ENCODE data around the gene NOS1AP. TPM values are rescaled to one million over a fixed set of nuclear protein-coding genes. Genes with fewer than 3 reads are reported as not detected.

The NOS1AP gene
- polyA plus RNA-seq, 3 donors, result 0.12 TPM; not detected in 2

GRCh38 chr1:162389971-162390370, 320.5 kb downstream of the NOS1AP start:
- DNase-seq, result no peak
- Histone ChIP-seq H3K9ac (ENCODE audit: insufficient read depth, low read length, poor library complexity, severe bottlenecking) (no peak overlapping the region), H3K4me1 (ENCODE audit: control insufficient read depth in 1 of 2, insufficient read depth in 2 of 2, low read length in 2 of 2) (peaks cover 13 to 30% of the 10 kb centered on the region in 2 donors), H3K27ac (ENCODE audit: low read depth in 1 of 2, low read length in 2 of 2) (no peak overlapping the region), H3K9me3 (replicated peaks in 1 of 2; ENCODE audit: control insufficient read depth in 1 of 2, insufficient read depth in 1 of 2, low read length in 2 of 2) (no peaks in the 10 kb centered on the region), H2AFZ (ENCODE audit: insufficient read depth, low read depth, low read length, poor library complexity, severe bottlenecking) (no peak overlapping the region), H3K36me3 (replicated peaks in 1 of 2; ENCODE audit: control insufficient read depth in 1 of 2, insufficient read depth in 2 of 2, low read length in 2 of 2) (no peaks in the 10 kb centered on the region), H3K4me2 (replicated peaks; ENCODE audit: extremely low read depth, low read length, poor library complexity, severe bottlenecking) (no peak overlapping the region), H3K79me2 (ENCODE audit: insufficient read depth, low read length) (no peaks in the 10 kb centered on the region), H4K20me1 (ENCODE audit: insufficient read depth, low read length) (no peaks in the 10 kb centered on the region), H3K4me3 (replicated peaks in 1 of 3; ENCODE audit: low read depth in 2 of 3, low read length in 3 of 3) (no peak overlapping the region), H3K27me3 (ENCODE audit: control insufficient read depth in 2 of 2, insufficient read depth in 2 of 2, low read length in 2 of 2) (no peaks in the 10 kb centered on the region)
- intact Hi-C loops (cut with micrococcal nuclease), result loop anchor here (5.0 kb wide), 1 partner anchor 333 kb away; no protein-coding TSS in a partner anchor
- H3K27me3 Mint-ChIP-seq (ENCODE audit: low read depth in 3 of 3), result peaks cover 0 to 3% (median 0%) of the 10 kb centered on the region in 3 donors
- H3K27ac Mint-ChIP-seq, result no peak overlapping the region
- H3K4me3 Mint-ChIP-seq, result no peak overlapping the region
- no peak for TF ChIP-seq CTCF (IDR thresholded peaks at IDR 0.05)
- 98% methylated on average over 4 of the region's 9 CpGs for WGBS (ENCODE audit: insufficient coverage)
- peaks cover 37% of the 10 kb centered on the region for H3K4me1 Mint-ChIP-seq
- H3K9me3 Mint-ChIP-seq, result no peaks in the 10 kb centered on the region
- no peaks in the 10 kb centered on the region for H3K36me3 Mint-ChIP-seq

GRCh38 chr1:162390396-162391185, 321.1 kb downstream of the NOS1AP start:
- H3K27ac ChIP-seq (ENCODE audit: low read depth in 1 of 2, low read length in 2 of 2), result no peak overlapping the region
- no peak overlapping the region for H3K4me3 Mint-ChIP-seq
- DNase-seq, result no peak
- WGBS (ENCODE audit: insufficient coverage), result 88% methylated on average over 10 of the region's 15 CpGs
- no peaks in the 10 kb centered on the region for H3K27me3 ChIP-seq (ENCODE audit: control insufficient read depth in 2 of 2, insufficient read depth in 2 of 2, low read length in 2 of 2)
- H3K79me2 ChIP-seq (ENCODE audit: insufficient read depth, low read length), result no peaks in the 10 kb centered on the region
- H3K4me3 ChIP-seq (replicated peaks in 1 of 3; ENCODE audit: low read depth in 2 of 3, low read length in 3 of 3), result no peak overlapping the region
- peaks cover 13 to 30% of the 10 kb centered on the region in 2 donors for H3K4me1 ChIP-seq (ENCODE audit: control insufficient read depth in 1 of 2, insufficient read depth in 2 of 2, low read length in 2 of 2)
- H3K9ac ChIP-seq (ENCODE audit: insufficient read depth, low read length, poor library complexity, severe bottlenecking), result no peak overlapping the region
- no peaks in the 10 kb centered on the region for H3K36me3 Mint-ChIP-seq
- no peak overlapping the region for H3K27ac Mint-ChIP-seq
- no peaks in the 10 kb centered on the region for H4K20me1 ChIP-seq (ENCODE audit: insufficient read depth, low read length)
- no peaks in the 10 kb centered on the region for H3K9me3 Mint-ChIP-seq
- no peaks in the 10 kb centered on the region for H3K9me3 ChIP-seq (replicated peaks in 1 of 2; ENCODE audit: control insufficient read depth in 1 of 2, insufficient read depth in 1 of 2, low read length in 2 of 2)
- peaks cover 0 to 3% (median 0%) of the 10 kb centered on the region in 3 donors for H3K27me3 Mint-ChIP-seq (ENCODE audit: low read depth in 3 of 3)
- intact Hi-C loops (cut with micrococcal nuclease), result loop anchor here (5.0 kb wide), 1 partner anchor 333 kb away; no protein-coding TSS in a partner anchor
- peaks cover 37% of the 10 kb centered on the region for H3K4me1 Mint-ChIP-seq
- H3K4me2 ChIP-seq (replicated peaks; ENCODE audit: extremely low read depth, low read length, poor library complexity, severe bottlenecking), result no peak overlapping the region
- no peaks in the 10 kb centered on the region for H3K36me3 ChIP-seq (replicated peaks in 1 of 2; ENCODE audit: control insufficient read depth in 1 of 2, insufficient read depth in 2 of 2, low read length in 2 of 2)
- H2AFZ ChIP-seq (ENCODE audit: insufficient read depth, low read depth, low read length, poor library complexity, severe bottlenecking), result no peak overlapping the region
- no peak for TF ChIP-seq CTCF (IDR thresholded peaks at IDR 0.05)
